GM18907 (cell line): ENCODE data around the gene ACTL10.
"Not testable (repeated sequence)": the region's sequence is repeated elsewhere in the genome, so short reads cannot be mapped to it uniquely, and the experiment has no call there.

Source experiments
- ATAC-seq: cut with Tn5 transposase; IDR thresholded peaks from one replicate; pipeline ENCODE4 v1.9.1; 2021; ENCODE audit warnings: mild to moderate bottlenecking, moderate library complexity; ENCODE audit not compliant: unreplicated experiment

The ACTL10 gene

DNA sequence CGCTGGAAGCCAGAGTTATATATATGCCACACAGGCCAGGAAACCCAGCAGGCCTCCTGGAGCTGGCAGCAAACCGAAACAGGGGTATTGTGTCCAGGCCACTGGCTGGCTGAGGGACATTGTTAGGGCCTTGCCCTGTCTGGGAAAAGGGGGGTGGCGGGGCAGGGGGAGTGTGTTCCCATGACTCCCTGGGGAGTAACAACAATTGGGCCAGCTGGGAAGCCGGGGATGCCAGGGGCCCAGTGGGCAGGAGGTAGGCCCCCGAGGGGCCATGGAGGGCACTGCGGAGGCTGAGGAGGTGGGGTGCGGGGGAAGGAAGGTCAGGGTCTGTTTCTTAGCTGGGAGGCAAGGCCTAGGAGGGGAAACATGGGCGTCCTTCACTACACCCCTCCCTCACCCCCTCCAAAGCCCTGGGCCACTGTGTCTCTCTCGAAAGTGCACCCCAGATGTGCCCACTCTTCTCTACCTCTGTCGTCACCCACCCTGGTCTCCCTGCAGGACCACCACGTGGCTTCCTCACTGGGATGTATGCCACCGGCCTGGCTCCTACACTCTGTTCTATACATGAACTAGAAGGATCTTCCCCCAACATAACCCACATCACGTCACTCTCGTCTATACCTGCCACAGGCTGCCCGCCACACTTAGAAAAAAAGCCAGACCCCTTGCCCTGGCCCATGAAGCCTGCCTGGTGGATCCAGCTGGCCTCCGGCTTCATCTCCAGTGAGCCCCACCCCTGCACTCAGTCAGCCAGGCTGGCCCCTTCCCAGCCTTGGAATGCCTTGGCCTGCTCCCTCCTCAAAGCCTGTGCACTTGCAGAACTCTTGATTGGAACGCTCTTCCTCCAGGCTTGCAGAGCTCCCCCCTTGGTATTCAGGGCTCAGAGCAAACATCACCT, 27.2 kb downstream of the ACTL10 start:
- no peak for ATAC-seq

DNA sequence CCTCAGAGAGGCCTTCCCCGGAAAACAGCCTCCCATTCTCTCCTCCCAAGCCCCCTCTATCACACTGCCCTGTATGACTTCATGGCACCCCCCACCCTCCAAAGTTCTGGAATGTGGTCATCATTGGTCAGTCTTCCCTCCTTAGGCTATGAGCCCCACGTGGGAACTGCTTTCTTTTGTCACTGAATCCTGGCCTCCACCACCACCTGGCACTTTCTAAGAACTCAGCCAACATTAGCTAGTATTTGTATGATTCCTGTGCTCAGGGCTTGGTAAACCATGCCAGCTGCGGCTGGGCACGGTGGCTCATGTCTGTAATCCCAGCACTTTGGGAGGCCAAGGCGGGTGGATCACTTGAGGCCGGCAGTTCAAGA, 27.9 kb downstream of the ACTL10 start:
- ATAC-seq = no peak

DNA sequence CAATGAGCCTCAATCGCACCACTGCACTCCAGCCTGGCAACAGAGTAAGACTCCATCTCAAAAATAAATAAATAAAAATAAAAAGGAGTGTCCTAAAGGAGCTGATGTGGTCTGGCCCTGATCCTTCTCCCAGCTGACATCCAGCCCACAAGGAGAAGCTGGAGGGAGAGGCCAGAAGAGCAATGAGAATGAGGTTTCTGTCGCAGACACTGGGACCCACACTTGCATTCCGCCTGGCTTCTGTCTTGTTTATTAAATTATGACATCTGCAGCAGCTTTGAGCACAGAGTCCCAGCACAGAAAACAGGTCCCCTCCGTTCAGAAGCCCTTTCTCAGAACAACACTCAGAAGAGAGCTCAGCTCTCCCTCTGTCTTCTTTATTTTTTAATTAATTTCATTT, 29.7 kb downstream of the ACTL10 start:
- ATAC-seq = no peak

DNA sequence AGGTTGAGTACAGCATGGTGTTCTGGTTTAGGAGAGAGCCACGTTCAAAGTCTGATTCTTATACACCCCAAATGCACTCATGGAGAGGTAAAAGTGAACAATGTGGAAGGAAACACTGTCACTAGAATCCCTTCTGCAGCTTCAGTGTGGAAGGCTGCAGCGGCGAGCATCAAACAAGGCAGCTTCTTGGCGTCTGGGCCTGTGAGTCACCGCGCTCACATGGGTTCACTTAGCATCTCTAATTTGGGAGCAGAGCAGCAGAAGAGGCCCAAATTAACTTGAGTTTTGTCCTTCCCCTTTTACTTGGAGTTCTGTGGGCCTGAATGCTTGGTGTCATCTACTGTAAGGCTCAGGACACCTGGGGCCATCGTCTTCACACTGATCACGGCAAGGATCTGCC, 30.4 kb downstream of the ACTL10 start:
- ATAC-seq = no peak

DNA sequence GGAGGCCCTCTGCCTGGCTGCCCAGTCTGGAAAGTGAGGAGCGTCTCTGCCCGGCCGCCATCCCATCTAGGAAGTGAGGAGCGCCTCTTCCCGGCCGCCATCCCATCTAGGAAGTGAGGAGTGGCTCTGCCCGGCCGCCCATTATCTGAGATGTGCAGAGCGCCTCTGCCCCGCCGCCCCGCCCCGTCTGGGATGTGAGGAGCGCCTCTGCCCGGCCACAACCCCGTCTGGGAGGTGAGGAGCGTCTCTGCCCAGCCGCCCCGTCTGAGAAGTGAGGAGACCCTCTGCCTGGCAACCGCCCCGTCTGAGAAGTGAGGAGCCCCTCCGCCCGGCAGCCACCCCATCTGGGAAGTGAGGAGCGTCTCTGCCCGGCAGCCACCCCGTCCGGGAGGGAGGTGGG, 32.2 kb downstream of the ACTL10 start:
- ATAC-seq = not testable (repeated sequence)

DNA sequence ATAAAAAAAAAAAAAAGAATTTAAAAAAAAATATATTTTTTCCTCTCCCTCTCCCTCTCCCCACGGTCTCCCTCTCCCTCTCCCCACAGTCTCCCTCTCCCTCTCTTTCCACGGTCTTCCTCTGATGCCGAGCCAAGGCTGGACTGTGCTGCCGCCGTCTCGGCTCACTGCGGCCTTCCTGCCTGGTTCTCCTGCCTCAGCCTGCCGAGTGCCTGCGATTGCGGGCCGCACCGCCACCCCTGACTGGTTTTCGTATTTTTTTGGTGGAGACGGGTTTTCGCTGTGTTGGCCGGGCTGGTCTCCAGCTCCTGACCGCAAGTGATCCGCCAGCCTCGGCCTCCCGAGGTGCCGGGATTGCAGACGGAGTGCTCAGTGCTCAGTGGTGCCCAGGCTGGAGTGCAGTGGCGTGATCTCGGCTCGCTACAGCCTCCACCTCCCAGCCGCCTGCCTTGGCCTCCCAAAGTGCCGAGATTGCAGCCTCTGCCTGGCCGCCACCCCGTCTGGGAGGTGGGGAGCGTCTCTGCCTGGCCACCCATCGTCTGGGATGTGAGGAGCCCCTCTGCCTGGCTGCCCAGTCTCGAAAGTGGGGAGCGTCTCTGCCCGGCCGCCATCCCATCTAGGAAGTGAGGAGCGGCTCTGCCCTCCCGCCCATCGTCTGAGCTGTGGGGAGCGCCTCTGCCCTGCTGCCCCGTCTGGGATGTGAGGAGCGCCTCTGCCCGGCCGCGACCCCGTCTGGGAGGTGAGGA, 34.1 kb downstream of the ACTL10 start:
- not testable (repeated sequence) for ATAC-seq

DNA sequence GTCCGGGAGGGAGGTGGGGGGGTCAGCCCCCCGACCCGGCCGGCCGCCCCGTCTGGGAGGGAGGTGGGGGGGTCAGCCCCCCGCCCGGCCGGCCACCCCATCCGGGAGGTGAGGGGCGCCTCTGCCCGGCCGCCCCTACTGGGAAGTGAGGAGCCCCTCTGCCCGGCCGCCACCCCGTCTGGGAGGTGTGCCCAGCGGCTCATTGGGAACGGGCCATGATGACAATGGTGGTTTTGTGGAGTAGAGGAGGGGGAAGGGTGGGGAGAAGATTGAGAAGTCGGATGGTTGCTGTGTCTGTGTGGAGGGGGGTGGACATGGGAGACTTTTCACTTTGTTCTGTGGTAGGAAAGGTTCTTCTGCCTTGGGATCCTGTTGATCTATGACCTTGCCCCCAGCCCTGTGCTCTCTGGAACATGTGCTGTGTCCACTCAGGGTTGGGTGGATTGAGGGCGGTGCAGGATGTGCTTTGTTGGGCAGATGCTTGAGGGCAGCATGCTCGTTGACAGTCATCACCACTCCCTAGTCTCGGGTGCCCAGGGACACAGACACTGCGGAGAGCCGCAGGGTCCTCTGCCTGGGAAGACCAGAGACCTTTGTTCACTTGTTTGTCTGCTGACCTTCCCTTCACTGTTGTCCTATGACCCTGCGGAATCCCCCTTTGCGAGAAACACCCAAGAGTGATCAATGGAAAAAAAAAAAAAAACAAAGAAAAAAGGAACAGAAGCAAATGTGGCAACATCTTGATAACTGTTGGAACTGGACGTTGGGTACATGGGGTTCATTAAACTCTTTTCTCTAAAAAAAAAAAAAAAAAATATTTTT, 35.1 kb downstream of the ACTL10 start:
- ATAC-seq = no peak

DNA sequence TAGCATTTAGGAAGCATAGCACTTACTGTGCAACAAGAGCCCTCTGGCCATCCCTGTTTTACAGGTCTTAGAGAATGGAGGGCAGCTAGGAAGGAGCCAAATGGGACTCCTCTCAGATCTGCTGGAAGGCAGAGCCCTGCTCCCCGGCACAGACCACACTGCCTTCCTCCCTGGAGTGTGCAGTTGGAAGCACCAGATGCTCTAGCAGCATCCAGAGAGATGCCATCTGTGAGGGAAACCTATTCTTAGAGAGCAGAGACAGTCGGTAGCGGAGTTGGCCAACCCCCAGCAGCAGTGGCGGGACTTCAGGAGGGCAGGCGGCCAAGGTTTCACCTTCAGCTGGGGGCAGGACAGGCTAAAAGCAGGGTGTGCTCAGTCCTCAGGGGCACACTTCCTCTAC, 36.1 kb downstream of the ACTL10 start:
- no peak for ATAC-seq

DNA sequence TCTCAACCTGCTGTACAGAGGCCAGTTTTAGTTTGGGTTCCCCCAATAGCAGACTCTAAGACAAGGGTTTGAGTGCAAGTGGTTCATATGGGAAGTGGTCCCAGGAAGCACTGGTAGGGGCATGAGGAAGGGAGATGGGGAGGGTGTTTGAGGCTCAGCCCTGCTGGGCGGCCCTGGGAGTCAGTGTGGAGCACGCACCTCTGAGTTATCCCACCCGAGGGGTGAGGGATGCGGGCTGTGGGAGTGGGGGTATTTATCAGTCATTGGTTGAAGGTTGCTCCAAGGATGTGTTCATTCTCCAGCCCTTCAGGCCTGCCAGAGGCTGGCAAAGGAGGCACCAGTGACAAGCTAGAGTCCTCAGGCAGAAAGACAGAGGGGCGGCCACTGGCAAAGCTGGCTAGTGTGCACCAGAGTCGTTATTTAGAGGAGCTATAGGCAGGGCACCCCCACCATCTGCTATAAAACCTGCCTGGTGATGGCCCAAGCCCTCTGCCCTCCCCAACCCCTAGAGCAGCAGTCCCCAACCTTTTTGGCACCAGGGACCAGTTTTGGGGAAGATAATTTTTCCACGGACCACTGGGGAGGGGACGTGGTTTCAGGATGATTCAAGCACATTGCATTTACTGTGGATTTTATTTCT, 36.9 kb downstream of the ACTL10 start:
- ATAC-seq = no peak

DNA sequence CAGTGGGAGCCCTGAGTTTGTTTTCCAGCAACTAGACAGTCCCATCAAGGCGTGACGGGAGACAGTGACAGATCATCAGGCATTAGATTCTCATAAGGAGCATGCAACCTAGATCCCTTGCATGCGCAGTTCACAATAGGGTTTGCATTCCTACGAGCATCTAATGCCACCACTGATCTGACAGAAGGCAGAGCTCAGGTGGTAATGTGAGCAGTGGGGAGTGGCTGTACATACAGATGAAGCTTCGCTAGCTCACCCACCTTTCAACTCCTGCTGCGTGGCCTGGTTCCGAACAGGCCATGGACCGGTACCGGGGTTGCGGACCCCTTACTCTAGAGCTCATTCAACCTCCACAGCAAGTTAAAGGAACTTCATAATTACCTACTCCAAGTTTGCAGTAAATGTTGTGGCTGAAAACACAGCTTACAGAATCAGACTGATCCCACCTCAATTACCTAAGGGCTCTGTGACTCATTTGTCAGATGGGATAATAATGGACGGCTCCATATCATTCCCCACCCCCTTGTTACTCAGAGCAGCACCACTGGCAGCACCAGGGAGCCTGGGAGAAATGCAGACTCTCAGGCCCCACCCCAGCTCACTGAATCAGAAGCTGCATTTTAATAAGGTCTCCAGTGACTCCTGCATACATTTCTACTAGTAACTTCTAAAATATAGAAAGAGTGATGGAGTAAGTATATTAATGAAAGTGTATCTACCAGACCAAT, 37.6 kb downstream of the ACTL10 start:
- ATAC-seq = no peak

DNA sequence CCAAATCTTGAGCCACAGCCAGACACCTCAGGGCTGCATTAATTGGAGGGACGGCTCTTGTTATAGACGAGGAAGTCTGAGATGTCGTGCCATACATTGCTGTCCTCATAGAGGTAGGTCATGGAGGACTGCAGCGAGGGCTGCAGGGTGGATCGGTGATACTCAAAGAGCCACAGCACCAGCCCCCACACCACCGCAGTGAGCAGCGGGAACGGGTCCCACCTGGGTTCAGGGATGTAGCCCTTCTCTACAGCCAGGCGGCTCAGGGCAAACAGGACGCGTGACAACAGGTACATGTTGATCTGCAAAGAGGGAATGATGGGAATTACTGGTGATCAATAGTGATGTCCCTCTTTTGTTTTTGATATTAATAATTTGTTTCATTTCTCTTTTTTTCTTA, 40.9 kb downstream of the ACTL10 start:
- ATAC-seq = no peak

DNA sequence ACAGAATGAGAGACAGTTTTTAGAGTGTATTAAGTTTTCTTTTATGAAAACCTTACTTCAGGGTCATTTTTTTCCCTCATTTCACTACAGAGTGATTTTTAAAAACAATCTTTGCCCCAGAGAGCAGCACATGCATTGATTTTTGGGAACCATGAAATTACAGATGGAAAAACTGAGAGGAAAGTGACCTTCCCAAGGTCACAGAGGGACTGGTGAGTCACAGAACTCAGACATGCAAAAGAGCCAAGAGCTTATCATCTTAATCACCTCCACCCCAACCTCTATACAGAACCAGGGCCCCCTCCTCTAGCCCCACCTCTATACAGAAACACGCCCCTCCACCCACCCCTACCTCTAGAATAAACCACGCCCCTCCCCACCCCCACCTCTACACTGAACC, 42.7 kb downstream of the ACTL10 start:
- no peak for ATAC-seq

DNA sequence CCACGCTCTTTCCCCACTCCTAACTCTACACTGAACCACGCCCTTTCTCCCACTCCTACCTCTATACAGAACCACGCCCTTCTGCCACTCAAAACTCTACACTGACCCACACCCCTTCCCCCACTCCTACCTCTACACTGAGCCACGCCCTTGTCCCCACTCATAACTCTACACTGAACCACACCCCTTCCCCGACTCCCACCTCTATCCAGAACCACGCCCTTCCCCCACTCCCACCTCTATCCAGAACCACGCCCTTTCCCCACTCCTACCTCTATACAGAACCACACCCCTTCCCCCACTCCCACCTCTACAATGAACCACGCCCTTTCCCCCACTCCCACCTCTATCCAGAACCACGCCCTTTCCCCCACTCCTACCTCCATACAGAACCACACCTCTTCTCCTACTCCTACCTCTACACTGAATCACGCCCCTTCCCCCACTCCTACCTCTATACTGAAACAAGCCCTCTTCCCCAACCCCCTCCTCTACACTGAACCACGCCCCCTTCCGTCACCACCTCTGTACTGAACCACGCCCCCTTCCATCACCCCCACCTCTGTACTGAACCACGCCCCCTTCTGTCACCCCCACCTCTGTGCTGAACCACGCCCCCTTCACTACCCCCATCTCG, 43.3 kb downstream of the ACTL10 start:
- ATAC-seq = no peak

DNA sequence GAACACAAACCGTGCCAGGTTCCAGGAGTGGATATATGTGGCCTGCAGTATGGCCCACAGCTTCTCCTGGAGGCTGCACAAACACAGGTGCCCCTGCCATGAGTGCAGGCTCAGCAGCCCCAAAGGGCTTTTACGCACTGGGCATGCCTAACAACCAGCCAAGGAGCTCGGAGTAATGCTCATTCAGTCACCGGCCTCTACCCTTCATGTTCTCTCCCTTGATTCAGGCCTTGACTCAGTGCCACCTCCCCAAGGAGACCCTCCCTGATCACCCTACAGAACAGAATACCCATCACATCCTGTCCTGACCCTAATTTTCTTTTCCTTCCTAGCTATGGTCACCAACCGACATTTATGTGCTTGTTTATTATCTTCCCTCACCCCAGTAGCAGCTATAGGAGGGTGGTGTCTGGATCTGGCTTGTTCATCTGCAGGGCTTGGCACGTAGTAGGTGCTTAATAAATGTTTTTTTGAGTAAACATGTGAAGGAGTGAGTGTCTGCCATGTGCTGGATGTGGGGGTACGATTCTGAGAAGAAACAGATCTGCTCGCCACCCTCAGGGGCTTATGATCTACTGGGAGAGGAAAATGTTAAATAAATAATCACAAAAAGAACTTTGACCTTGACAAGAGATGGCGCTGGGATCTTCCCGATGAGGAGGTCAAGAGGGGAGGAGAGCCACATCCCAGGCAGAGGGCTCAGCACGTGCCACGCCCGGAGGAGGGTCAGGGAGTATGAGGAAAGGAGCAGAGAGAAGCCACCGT, 44.1 kb downstream of the ACTL10 start:
- ATAC-seq = no peak

DNA sequence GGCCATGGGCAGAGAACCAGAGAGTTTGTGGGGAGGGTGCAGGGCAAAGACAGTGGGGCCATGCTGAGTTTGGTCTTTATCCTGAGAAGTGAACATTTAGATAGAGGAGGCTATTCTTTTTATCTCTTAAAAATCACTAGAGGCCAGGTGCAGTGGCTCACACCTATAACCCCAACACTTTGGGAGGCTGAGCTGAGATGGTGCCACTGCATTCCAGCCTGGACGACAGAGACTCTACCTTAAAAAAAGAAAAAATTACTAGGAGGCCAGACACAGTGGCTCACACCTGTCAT, 44.6 kb downstream of the ACTL10 start:
- no peak for ATAC-seq

DNA sequence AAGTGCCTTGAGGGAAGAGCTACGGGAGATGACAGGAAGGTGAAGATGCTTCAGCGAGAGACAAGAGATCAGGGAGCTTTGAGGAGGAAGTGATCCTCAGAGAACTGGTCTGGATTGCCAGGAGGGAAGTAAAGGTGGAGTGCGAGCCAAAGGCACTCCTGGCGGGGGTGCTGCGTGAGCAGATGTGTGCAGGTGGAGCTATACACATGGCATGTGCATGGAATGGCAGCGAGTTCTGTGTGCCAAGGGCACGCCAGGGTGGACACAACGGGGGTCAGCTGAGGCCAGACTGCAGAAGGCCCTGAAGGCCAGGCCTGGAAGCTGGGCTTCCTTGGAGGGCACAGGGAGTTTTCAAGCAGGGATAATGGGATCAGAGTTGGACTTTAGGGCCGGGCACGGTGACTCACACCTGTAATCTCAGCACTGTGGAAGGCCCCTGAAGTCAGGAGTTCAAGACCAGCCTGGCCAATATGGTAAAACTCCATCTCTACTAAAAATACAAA, 47.2 kb downstream of the ACTL10 start:
- no peak for ATAC-seq

DNA sequence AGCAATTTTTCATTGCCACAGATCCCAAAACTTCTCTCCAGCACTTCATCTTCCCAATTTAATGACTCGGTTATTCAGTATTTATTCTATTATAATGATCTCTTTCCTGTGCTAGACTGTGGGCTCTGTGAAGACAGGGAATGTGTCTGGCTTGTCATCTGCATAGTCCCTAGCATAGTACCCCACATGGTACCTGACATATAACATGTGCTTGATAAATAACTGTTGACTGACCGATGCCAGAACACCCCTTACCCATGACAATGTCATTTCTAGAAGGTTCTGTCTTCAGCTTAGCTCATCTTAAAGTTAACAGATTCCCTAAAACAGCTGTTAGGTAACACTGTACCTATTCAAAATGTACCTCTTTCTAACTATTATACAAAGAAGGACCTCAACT, 49.8 kb downstream of the ACTL10 start:
- no peak for ATAC-seq
